ENCODE results near the gene MSI2. TPM values are rescaled to one million over a fixed set of nuclear protein-coding genes. Genes with fewer than 3 reads are reported as not detected.

The MSI2 gene
- total RNA-seq, 1 experiment from 2014 or later, result 174 TPM

DNA sequence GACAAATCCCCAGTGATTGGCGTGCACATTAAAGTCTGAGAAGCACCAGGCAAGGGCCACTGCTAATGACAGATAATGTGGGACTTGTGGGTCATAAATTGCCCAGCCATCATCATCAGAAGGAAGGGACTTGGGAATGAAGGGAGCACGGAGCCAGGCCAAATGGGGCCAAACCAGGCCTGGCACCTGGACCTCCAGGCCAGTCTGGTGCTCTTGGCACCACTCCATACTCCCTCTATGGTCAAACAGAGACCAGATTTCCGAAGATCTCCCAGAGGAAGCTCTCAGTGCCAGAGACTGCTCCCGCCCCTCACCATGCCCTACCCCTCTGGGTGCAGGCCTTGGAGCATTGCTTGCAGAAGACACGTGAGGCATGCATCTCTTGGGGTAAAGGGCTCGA lies 346.6 kb downstream of the MSI2 start:
- Mint-ChIP-seq H3K27me3 (ENCODE audit: insufficient read depth, unreplicated experiment) (no peaks in the 10 kb centered on the region), H3K9me3 (ENCODE audit: unreplicated experiment) (no peaks in the 10 kb centered on the region), H3K27ac (ENCODE audit: unreplicated experiment) (no peak overlapping the region), H3K36me3 (ENCODE audit: insufficient read depth, unreplicated experiment) (peaks cover 48% of the 10 kb centered on the region), H3K4me3 (ENCODE audit: unreplicated experiment) (no peak overlapping the region), H3K4me1 (ENCODE audit: low read depth, unreplicated experiment) (peaks cover 4% of the 10 kb centered on the region)
- Histone ChIP-seq H3K36me3 (ENCODE audit: control insufficient read depth, insufficient read depth, low read length) (no peaks in the 10 kb centered on the region; the same call in 1 of the 2 replicates), H3K4me1 (peaks cover 9% of the 10 kb centered on the region; the same call in 1 of the 2 replicates), H3K9me3 (no peaks in the 10 kb centered on the region), H3K27me3 (replicated peaks; ENCODE audit: control insufficient read depth, insufficient read depth, low read length) (no peaks in the 10 kb centered on the region), H3K4me3 (ENCODE audit: low read depth, low read length) (no peak overlapping the region)
- TF ChIP-seq, protein P1, sequence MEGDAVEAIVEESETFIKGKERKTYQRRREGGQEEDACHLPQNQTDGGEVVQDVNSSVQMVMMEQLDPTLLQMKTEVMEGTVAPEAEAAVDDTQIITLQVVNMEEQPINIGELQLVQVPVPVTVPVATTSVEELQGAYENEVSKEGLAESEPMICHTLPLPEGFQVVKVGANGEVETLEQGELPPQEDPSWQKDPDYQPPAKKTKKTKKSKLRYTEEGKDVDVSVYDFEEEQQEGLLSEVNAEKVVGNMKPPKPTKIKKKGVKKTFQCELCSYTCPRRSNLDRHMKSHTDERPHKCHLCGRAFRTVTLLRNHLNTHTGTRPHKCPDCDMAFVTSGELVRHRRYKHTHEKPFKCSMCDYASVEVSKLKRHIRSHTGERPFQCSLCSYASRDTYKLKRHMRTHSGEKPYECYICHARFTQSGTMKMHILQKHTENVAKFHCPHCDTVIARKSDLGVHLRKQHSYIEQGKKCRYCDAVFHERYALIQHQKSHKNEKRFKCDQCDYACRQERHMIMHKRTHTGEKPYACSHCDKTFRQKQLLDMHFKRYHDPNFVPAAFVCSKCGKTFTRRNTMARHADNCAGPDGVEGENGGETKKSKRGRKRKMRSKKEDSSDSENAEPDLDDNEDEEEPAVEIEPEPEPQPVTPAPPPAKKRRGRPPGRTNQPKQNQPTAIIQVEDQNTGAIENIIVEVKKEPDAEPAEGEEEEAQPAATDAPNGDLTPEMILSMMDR (IDR thresholded peaks at IDR 0.05; ENCODE audit: insufficient read depth in 1 of 2, low read depth in 1 of 2, low read length in 1 of 2, severe bottlenecking in 1 of 2, unreplicated experiment in 1 of 2), result no peak
- ChIA-PET POLR2A (no interaction called here), CTCF (interaction anchor here (0.6 to 1.2 kb wide), 2 partner anchors 69 to 248 kb away, joined by 3 to 4 read pairs; no protein-coding TSS in a partner anchor)
- DNase-seq, result no peak
- BruUV-seq (replicated peaks), result no TSS peak
- intact Hi-C loops (cut with micrococcal nuclease; ENCODE audit: unreplicated experiment), result no loop called here

DNA sequence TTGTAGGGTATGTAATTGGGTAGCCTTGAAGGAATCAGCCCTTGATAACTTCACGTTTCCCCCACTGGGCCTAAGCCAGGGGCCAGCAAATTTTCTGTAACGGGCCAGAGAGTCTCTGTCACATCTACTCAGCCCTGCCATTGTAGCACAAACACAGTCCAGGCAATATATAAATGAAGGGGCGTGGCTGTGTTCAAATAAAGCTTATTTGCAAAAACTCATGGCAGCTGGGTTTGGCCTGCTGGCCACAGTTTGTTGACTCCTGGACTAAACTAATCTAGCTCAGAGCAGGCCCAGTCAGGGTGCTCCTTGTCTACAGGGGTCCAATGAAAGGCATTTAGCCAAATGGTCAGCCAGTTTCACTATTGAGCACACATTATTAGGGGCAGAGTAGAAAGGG lies 347.2 kb downstream of the MSI2 start:
- no peak overlapping the region for H3K4me3 Mint-ChIP-seq (ENCODE audit: unreplicated experiment)
- BruUV-seq (replicated peaks), result no TSS peak
- no peaks in the 10 kb centered on the region for H3K9me3 ChIP-seq
- CTCF ChIA-PET, result interaction anchor here (0.6 to 1.2 kb wide), 2 partner anchors 68 to 248 kb away, joined by 3 to 4 read pairs; no protein-coding TSS in a partner anchor
- H3K27me3 Mint-ChIP-seq (ENCODE audit: insufficient read depth, unreplicated experiment), result no peaks in the 10 kb centered on the region
- no peaks in the 10 kb centered on the region; the same call in 1 of the 2 replicates for H3K36me3 ChIP-seq (ENCODE audit: control insufficient read depth, insufficient read depth, low read length)
- intact Hi-C loops (cut with micrococcal nuclease; ENCODE audit: unreplicated experiment), result no loop called here
- H3K4me1 Mint-ChIP-seq (ENCODE audit: low read depth, unreplicated experiment), result peaks cover 10% of the 10 kb centered on the region
- no peak overlapping the region for H3K4me3 ChIP-seq (ENCODE audit: low read depth, low read length)
- POLR2A ChIA-PET, result no interaction called here
- DNase-seq, result peak; percentile 12 to 43
- TF ChIP-seq, protein P1 (IDR thresholded peaks at IDR 0.05; ENCODE audit: insufficient read depth in 1 of 2, low read depth in 1 of 2, low read length in 1 of 2, severe bottlenecking in 1 of 2, unreplicated experiment in 1 of 2), result no peak
- peak overlapping the region; percentile 50 for H3K27ac Mint-ChIP-seq (ENCODE audit: unreplicated experiment)
- no peaks in the 10 kb centered on the region for H3K9me3 Mint-ChIP-seq (ENCODE audit: unreplicated experiment)
- peaks cover 48% of the 10 kb centered on the region for H3K36me3 Mint-ChIP-seq (ENCODE audit: insufficient read depth, unreplicated experiment)
- peaks cover 13% of the 10 kb centered on the region for H3K4me1 ChIP-seq
- no peaks in the 10 kb centered on the region for H3K27me3 ChIP-seq (replicated peaks; ENCODE audit: control insufficient read depth, insufficient read depth, low read length)

DNA sequence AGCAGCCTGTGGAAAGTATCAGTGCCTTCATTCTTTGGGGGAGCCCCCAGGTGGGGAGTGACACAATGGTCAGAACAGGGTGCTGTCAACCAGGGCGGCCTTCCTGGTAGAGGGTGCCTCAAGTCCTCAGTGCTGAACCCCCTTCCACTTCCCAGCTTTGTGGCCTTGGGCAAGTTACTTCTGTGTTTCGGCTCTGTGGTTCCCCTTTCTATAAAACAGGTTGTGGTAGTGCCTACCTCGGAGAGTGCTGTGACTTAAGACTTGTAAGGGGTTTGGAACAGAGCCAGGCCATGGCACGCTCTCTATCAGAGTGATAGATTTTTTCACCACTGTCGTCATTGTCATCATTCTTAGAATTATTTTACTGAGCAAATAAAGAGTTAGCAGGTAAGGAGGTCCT lies 347.7 kb downstream of the MSI2 start:
- no peaks in the 10 kb centered on the region for H3K9me3 Mint-ChIP-seq (ENCODE audit: unreplicated experiment)
- Histone ChIP-seq H3K4me3 (ENCODE audit: low read depth, low read length) (no peak overlapping the region), H3K4me1 (peaks cover 17% of the 10 kb centered on the region), H3K27me3 (replicated peaks; ENCODE audit: control insufficient read depth, insufficient read depth, low read length) (no peaks in the 10 kb centered on the region), H3K9me3 (no peaks in the 10 kb centered on the region), H3K36me3 (ENCODE audit: control insufficient read depth, insufficient read depth, low read length) (no peaks in the 10 kb centered on the region; the same call in 1 of the 2 replicates)
- peaks cover 15% of the 10 kb centered on the region for H3K4me1 Mint-ChIP-seq (ENCODE audit: low read depth, unreplicated experiment)
- BruUV-seq (replicated peaks), result no TSS peak
- peaks cover 48% of the 10 kb centered on the region for H3K36me3 Mint-ChIP-seq (ENCODE audit: insufficient read depth, unreplicated experiment)
- no peak overlapping the region for H3K4me3 Mint-ChIP-seq (ENCODE audit: unreplicated experiment)
- intact Hi-C loops (cut with micrococcal nuclease; ENCODE audit: unreplicated experiment), result no loop called here
- ChIA-PET CTCF (interaction anchor here (1.2 kb wide), 1 partner anchor 68 kb away, joined by 4 read pairs; no protein-coding TSS in a partner anchor), POLR2A (no interaction called here)
- TF ChIP-seq, protein P1 (IDR thresholded peaks at IDR 0.05; ENCODE audit: insufficient read depth in 1 of 2, low read depth in 1 of 2, low read length in 1 of 2, severe bottlenecking in 1 of 2, unreplicated experiment in 1 of 2), result no peak
- H3K27me3 Mint-ChIP-seq (ENCODE audit: insufficient read depth, unreplicated experiment), result no peaks in the 10 kb centered on the region
- DNase-seq, result no peak
- H3K27ac Mint-ChIP-seq (ENCODE audit: unreplicated experiment), result peak overlapping the region; percentile 50
